ENCODE measurements around the gene CNTROB. TPM values are rescaled to one million over a fixed set of nuclear protein-coding genes. Genes with fewer than 3 reads are reported as not detected.

CNTROB gene
- total RNA-seq, 3 donors from 2014 or later = 17.0 to 27.2 (median 23.9) TPM

DNA sequence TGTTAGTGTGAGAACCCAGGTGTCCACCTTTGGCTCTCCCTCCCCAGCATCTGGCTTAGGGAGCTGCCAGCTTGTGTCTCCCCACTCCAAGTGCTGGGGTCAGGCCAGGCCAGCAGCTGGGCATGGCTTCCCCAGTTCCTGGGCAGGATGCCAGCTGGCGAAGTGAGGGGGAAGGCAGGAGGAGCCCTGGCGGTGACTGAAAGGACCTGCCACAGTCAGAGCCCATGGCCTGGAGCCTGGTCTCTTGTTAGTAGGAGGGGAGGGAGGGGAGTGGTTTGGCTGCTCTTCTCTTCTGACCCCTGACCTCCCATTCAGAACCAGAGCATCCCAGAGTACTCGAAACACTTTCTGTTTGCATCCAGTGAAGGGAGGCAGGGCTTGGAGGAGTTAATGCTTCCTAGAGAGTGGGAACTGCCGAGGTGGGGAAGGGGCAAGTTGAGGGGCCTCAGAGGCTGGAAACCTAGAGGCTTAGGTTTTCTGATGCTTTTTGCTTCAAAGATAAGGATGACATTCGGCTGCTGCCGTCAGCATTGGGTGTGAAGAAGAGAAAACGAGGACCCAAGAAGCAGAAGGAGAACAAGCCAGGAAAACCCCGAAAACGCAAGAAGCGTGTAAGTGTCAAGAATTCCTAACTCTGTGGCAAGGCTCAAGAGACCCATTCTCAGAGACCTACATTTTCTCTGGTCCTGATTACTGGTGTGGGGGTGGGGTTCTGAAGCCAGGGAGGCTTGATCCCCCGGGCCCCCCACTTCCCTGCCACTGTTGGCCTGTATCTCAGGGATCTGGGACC, 42.6 kb upstream of the CNTROB start:
- DNase-seq (ENCODE audit: low spot score in 2 of 2) = peak; percentile 98 to 100
- intact Hi-C loops (cut with DNase I; ENCODE audit: low total_unique reads) = no loop called here
- Histone ChIP-seq H3K4me1 (peaks cover 12 to 13% of the 10 kb centered on the region in 2 donors), H3K9me3 (no peaks in the 10 kb centered on the region), H3K27me3 (no peaks in the 10 kb centered on the region), H3K4me3 (peak overlapping the region in 2 of 3 donors; percentile 86 to 93), H3K27ac (peak overlapping the region; percentile 95 to 99), H3K36me3 (no peaks in the 10 kb centered on the region)
- TF ChIP-seq, protein P1, sequence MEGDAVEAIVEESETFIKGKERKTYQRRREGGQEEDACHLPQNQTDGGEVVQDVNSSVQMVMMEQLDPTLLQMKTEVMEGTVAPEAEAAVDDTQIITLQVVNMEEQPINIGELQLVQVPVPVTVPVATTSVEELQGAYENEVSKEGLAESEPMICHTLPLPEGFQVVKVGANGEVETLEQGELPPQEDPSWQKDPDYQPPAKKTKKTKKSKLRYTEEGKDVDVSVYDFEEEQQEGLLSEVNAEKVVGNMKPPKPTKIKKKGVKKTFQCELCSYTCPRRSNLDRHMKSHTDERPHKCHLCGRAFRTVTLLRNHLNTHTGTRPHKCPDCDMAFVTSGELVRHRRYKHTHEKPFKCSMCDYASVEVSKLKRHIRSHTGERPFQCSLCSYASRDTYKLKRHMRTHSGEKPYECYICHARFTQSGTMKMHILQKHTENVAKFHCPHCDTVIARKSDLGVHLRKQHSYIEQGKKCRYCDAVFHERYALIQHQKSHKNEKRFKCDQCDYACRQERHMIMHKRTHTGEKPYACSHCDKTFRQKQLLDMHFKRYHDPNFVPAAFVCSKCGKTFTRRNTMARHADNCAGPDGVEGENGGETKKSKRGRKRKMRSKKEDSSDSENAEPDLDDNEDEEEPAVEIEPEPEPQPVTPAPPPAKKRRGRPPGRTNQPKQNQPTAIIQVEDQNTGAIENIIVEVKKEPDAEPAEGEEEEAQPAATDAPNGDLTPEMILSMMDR (IDR thresholded peaks at IDR 0.05) = peak; percentile 84 to 86 (median 85)
- TF ChIP-seq POLR2AphosphoS5 (IDR thresholded peaks at IDR 0.05) (peak; percentile 77 to 90 (median 79)), POLR2A (IDR thresholded peaks at IDR 0.05) (no peak)

DNA sequence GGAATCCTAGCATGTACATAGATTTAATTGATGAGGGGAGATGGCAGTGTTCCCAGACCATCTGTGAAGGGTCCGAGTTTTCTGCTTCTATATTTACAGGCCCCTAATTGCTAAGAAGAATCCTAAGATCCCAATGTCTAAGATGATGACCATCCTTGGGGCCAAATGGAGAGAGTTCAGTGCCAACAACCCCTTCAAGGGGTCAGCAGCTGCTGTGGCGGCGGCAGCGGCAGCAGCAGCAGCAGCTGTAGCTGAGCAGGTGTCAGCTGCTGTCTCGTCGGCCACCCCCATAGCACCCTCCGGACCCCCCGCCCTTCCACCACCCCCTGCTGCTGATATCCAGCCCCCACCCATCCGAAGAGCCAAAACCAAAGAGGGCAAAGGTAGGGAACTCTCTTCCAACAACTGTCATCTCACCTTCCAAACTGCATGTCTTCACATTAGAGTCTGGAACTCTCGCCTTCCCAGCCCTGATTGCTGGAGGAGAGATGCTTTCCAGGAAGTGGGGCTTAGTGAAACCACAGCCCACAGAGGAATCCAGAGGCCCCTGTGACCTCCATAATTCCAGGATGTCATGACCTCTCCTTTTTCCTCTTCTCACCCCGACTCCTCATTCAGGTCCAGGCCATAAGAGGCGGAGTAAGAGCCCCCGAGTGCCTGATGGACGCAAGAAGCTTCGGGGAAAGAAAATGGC, 38.7 kb upstream of the CNTROB start:
- no peak for DNase-seq (ENCODE audit: low spot score in 2 of 2)
- Histone ChIP-seq H3K4me3 (no peak overlapping the region), H3K27ac (no peak overlapping the region), H3K4me1 (peaks cover 8 to 10% of the 10 kb centered on the region in 2 donors), H3K27me3 (no peaks in the 10 kb centered on the region), H3K36me3 (no peaks in the 10 kb centered on the region), H3K9me3 (no peaks in the 10 kb centered on the region)
- TF ChIP-seq POLR2A (IDR thresholded peaks at IDR 0.05) = no peak
- TF ChIP-seq, protein P1 (IDR thresholded peaks at IDR 0.05) = no peak
- no peak for TF ChIP-seq POLR2AphosphoS5 (IDR thresholded peaks at IDR 0.05)
- intact Hi-C loops (cut with DNase I; ENCODE audit: low total_unique reads) = no loop called here

DNA sequence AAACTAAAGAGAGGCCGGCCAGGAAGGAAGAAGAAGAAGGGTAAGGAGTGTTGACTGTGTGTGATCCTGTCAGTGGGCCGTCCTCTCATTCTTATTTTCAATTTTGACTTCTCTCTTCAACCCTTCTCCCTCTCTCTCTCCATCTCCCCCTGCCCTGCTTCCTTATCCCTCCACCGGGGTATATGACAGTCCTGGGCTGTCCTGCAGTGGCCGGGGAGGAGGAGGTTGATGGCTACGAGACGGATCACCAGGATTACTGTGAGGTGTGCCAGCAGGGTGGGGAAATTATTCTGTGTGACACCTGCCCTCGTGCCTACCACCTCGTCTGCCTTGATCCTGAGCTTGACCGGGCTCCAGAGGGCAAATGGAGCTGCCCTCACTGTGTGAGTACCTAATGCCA, 37.8 kb upstream of the CNTROB start:
- Histone ChIP-seq H3K9me3 (no peaks in the 10 kb centered on the region), H3K4me1 (peaks cover 0 to 4% of the 10 kb centered on the region in 2 donors), H3K27me3 (no peaks in the 10 kb centered on the region), H3K36me3 (no peaks in the 10 kb centered on the region), H3K27ac (no peak overlapping the region), H3K4me3 (no peak overlapping the region)
- TF ChIP-seq, protein P1 (IDR thresholded peaks at IDR 0.05) = no peak
- no peak for TF ChIP-seq POLR2A (IDR thresholded peaks at IDR 0.05)
- no peak for TF ChIP-seq POLR2AphosphoS5 (IDR thresholded peaks at IDR 0.05)
- intact Hi-C loops (cut with DNase I; ENCODE audit: low total_unique reads) = no loop called here
- DNase-seq (ENCODE audit: low spot score in 2 of 2) = no peak

DNA sequence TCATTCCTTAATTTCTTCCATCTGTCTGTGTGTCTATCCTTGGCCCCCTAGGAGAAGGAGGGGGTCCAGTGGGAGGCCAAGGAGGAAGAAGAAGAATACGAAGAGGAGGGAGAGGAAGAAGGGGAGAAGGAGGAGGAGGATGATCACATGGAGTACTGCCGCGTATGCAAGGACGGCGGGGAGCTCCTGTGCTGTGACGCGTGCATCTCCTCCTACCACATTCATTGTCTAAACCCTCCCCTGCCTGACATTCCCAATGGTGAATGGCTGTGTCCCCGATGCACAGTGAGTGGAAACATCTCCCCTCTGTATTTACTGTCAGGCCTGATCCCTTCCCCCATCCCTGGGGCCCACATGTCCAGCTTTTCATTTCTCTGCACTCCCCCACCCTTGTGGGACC, 37.1 kb upstream of the CNTROB start:
- intact Hi-C loops (cut with DNase I; ENCODE audit: low total_unique reads) = no loop called here
- Histone ChIP-seq H3K4me1 (peaks cover 0 to 2% of the 10 kb centered on the region in 2 donors), H3K27me3 (no peaks in the 10 kb centered on the region), H3K27ac (no peak overlapping the region), H3K36me3 (no peaks in the 10 kb centered on the region), H3K9me3 (no peaks in the 10 kb centered on the region), H3K4me3 (no peak overlapping the region)
- TF ChIP-seq, protein P1 (IDR thresholded peaks at IDR 0.05) = no peak
- no peak for TF ChIP-seq POLR2AphosphoS5 (IDR thresholded peaks at IDR 0.05)
- TF ChIP-seq POLR2A (IDR thresholded peaks at IDR 0.05) = no peak
- DNase-seq (ENCODE audit: low spot score in 2 of 2) = no peak

DNA sequence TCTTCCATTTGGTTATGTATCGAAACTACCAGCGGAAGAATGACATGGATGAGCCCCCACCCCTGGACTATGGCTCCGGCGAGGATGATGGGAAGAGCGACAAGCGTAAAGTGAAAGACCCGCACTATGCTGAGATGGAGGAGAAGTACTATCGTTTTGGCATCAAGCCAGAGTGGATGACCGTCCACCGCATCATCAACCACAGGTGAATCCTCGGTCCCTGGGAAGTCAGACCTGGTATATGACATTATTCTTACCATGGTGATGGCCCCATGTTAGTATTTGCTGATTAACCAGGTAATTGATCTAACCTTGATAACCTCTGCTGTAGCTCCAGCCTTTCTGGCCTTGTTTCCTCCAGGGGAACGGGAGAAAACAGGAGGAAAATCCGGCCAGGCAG, 34.9 kb upstream of the CNTROB start:
- Histone ChIP-seq H3K27ac (no peak overlapping the region), H3K4me1 (no peaks in the 10 kb centered on the region), H3K9me3 (no peaks in the 10 kb centered on the region), H3K27me3 (no peaks in the 10 kb centered on the region), H3K4me3 (no peak overlapping the region), H3K36me3 (peaks cover 7% of the 10 kb centered on the region)
- no peak for DNase-seq (ENCODE audit: low spot score in 2 of 2)
- intact Hi-C loops (cut with DNase I; ENCODE audit: low total_unique reads) = no loop called here
- TF ChIP-seq, protein P1 (IDR thresholded peaks at IDR 0.05) = no peak
- TF ChIP-seq POLR2AphosphoS5 (IDR thresholded peaks at IDR 0.05) (no peak), POLR2A (IDR thresholded peaks at IDR 0.05) (no peak)

Data from breast epithelium (tissue), 4 donors.